OCI-LY3 (cell line): ENCODE measurements around the gene OR52N1.
A peak's percentile ranks its signal among the peaks of the same experiment; 100 is the strongest.

Source experiments
- CTCF ChIP-seq: fragments of 200-600, 300-600 bp; sonication (generic); IDR thresholded peaks from 2 replicates; pipeline ENCODE4 v1.5.1; 2014; ENCODE audit warnings: antibody characterized with exemption, low read length, low read depth
- EZH2phosphoT487 ChIP-seq: fragments of 200-600 bp; shearing (Covaris generic); IDR thresholded peaks from 2 replicates; pipeline ENCODE4 v1.6.1; 2018; ENCODE audit warnings: antibody characterized with exemption, mixed run types, low read depth

DNA sequence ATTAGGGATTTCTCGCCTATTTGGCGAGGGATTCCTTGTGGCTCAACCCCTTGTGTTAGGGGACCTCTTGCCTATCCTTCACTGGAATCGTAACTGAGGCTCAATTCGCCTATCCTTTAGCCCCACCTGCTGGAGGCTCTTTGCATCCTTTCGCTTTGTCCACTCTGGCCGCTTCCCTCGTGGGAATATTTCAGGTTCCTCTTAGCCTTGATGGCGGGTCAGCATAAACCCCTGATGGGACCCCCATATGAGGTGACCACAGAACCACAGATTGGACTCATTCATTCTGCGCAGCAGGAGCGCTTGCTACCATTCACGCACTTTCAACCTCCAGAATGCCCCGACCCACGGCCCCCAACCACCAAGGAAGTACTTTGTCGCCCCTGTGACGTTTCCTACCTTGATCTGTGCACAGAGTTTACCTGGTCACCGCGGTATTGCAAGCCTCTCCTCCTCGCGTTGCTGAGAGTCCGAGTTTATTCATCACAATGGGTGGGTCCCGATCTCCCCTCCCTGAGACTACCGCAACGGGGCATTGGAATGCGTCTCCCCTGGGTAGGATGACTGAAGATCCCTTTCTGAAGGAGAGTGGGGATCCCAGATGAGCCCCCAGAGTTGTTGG is 17.5 kb upstream of the OR52N1 start, which contains the start of gene OR52N2:
- TF ChIP-seq CTCF (peak; percentile 89), EZH2phosphoT487 (no peak)
